Right atrium auricular region (tissue), 2 donors: ENCODE data around the gene PAPOLA. TPM values are rescaled to one million over a fixed set of nuclear protein-coding genes. Genes with fewer than 3 reads are reported as not detected.
A peak's percentile ranks its signal among the peaks of the same experiment; 100 is the strongest.

Experiments used
- DNase-seq: peaks from one replicate; pipeline ENCODE4 v3.0.0-alpha.2; 2019; ENCODE audit warnings: low spot score
- H3K27ac ChIP-seq, 2 donors: fragments of 200-600 bp; sonication (generic); 1 replicate in 1 of 2; 2 replicates in 1 of 2; pipeline ENCODE4 v1.5.1; 2016 to 2019
- H3K27me3 ChIP-seq, 2 donors: fragments of 200-600 bp; sonication (generic); one replicate each; pipeline versions ENCODE4 v1.5.1 to v1.6.0; 2017 to 2019
- H3K36me3 ChIP-seq: fragments of 200-600 bp; sonication (generic); one replicate; pipeline ENCODE4 v1.5.1; 2016
- H3K4me1 ChIP-seq, 2 donors: fragments of 200-600 bp; sonication (generic); one replicate each; pipeline versions ENCODE4 v1.5.1 to v1.6.0; 2017 to 2019
- H3K4me3 ChIP-seq, 2 donors: fragments of 200-600 bp; sonication (generic); 1 replicate in 1 of 2; 2 replicates in 1 of 2; pipeline ENCODE4 v1.5.1; 2017 to 2019; ENCODE audit warnings: mild to moderate bottlenecking in 1 of 2, moderate library complexity in 1 of 2
- H3K9me3 ChIP-seq, 2 donors: fragments of 200-600 bp; sonication (generic); one replicate each; pipeline ENCODE4 v1.5.1; 2019
- total RNA-seq, 2 donors: library from RNA; depleted of rRNA; stranded (reverse); fragments of >200 nt; gene quantifications; one replicate each; pipeline ENCODE4 v1.1.0, GENCODE V29; 2016
- TF ChIP-seq, protein P1 (sequence below), 2 donors: fragments of 200-600 bp; sonication (generic); IDR thresholded peaks; one replicate each; pipeline ENCODE4 v1.5.1; 2019; ENCODE audit warnings: antibody characterized with exemption in 2 of 2

Gene PAPOLA
- total RNA-seq, 2 donors from 2014 or later: 85.2 to 91.9 TPM

DNA sequence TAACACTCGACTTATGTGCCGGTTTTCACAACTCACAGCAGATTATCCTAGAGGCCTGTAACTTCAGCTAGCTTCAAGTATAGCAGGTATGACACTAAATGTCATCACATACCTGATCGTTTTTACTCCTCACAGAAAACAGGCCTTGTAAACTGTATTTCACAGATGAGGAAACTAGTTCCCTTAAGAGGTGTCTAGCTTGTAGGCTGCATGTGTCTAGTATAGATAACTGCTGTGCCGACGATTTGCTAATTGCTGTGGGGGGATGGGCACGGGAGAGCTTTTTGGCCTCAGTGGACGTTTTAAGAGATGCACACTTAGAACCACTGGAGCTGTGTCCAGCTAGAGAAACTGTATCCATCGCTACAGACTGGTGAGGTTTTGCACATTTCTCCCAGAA lies 78.8 kb downstream of the PAPOLA start:
- Histone ChIP-seq H3K27me3 (no peaks in the 10 kb centered on the region), H3K27ac (no peak overlapping the region), H3K36me3 (no peaks in the 10 kb centered on the region), H3K4me3 (no peak overlapping the region), H3K4me1 (peaks cover 0 to 11% of the 10 kb centered on the region in 2 donors), H3K9me3 (no peaks in the 10 kb centered on the region)
- TF ChIP-seq, protein P1, sequence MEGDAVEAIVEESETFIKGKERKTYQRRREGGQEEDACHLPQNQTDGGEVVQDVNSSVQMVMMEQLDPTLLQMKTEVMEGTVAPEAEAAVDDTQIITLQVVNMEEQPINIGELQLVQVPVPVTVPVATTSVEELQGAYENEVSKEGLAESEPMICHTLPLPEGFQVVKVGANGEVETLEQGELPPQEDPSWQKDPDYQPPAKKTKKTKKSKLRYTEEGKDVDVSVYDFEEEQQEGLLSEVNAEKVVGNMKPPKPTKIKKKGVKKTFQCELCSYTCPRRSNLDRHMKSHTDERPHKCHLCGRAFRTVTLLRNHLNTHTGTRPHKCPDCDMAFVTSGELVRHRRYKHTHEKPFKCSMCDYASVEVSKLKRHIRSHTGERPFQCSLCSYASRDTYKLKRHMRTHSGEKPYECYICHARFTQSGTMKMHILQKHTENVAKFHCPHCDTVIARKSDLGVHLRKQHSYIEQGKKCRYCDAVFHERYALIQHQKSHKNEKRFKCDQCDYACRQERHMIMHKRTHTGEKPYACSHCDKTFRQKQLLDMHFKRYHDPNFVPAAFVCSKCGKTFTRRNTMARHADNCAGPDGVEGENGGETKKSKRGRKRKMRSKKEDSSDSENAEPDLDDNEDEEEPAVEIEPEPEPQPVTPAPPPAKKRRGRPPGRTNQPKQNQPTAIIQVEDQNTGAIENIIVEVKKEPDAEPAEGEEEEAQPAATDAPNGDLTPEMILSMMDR (IDR thresholded peaks at IDR 0.05): no peak
- no peak for DNase-seq

DNA sequence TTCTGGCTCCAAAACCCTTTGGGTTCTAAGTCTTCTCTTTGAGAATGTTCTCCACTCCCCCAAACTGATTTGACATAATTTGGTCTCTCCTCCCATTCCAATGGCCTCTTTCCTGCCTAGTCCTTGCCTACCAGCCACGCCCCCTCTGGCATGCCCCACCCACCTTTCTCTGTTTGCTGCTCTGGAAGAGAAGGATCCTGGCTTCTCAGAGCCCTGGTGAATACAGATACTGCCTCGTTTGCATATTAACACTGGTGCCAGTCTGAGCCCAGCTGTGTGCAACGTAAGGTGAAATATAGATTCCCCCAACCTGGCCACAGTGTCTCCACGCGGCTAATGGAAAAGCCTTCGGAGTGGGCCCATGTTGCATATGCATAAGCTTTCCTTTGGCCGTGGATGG lies 79.7 kb downstream of the PAPOLA start:
- TF ChIP-seq, protein P1 (IDR thresholded peaks at IDR 0.05): no peak
- no peak for DNase-seq
- H3K27ac ChIP-seq: no peak overlapping the region
- no peaks in the 10 kb centered on the region for H3K36me3 ChIP-seq
- no peaks in the 10 kb centered on the region for H3K9me3 ChIP-seq
- H3K4me1 ChIP-seq: peaks cover 0 to 2% of the 10 kb centered on the region in 2 donors
- H3K4me3 ChIP-seq: no peak overlapping the region
- no peaks in the 10 kb centered on the region for H3K27me3 ChIP-seq

DNA sequence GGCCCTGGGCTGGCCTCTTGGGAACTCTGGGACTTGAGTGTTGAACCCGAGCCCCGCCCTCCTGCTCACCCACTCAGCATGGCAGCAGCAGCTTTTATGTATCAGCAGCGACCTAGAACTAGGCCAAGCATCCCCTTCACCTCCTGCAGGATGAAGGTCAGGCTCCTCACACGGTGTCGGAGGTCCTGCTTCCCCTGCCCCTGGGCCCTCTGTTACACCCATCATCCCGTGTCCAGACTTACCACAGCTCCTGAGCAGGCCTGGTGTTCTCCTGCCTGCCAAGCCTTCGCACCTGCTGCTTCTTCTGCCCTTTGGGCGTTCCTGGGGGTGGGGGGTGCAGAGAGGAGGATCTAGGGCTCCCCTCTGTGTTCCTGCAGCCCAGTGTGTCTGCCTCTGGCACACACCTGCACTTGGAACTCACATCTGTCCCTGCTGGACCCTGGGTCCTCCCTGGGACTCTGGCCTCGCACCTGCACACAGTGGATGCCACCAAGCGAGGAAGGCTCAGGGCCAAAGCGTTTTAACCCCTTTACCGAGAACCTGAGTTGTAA lies 80.3 kb downstream of the PAPOLA start:
- H3K36me3 ChIP-seq: no peaks in the 10 kb centered on the region
- no peaks in the 10 kb centered on the region for H3K4me1 ChIP-seq
- no peak overlapping the region for H3K27ac ChIP-seq
- H3K9me3 ChIP-seq: no peaks in the 10 kb centered on the region
- TF ChIP-seq, protein P1 (IDR thresholded peaks at IDR 0.05): no peak
- H3K4me3 ChIP-seq: no peak overlapping the region
- peak; percentile 13 for DNase-seq
- no peaks in the 10 kb centered on the region for H3K27me3 ChIP-seq

DNA sequence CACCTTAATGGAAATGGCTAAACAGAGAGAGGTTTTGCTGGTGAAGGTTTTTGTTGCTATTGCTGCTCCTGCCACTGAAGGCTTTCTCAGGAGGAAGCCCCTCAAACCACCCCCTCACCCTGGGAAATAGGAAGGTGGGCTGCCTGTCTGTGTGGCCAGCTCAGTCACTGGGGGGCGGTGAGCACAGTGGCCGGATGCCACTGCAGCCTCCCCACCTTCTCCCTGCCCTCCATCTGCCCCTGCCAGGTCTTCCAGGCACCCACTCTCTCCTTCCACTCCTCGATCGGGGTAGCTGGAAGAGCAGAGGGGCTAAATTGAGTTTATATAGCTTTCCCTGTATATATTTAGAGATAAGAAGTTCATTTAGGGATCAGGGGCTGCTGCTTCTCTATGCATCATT lies 80.8 kb downstream of the PAPOLA start:
- TF ChIP-seq, protein P1 (IDR thresholded peaks at IDR 0.05): no peak
- no peaks in the 10 kb centered on the region for H3K36me3 ChIP-seq
- H3K4me3 ChIP-seq: no peak overlapping the region

DNA sequence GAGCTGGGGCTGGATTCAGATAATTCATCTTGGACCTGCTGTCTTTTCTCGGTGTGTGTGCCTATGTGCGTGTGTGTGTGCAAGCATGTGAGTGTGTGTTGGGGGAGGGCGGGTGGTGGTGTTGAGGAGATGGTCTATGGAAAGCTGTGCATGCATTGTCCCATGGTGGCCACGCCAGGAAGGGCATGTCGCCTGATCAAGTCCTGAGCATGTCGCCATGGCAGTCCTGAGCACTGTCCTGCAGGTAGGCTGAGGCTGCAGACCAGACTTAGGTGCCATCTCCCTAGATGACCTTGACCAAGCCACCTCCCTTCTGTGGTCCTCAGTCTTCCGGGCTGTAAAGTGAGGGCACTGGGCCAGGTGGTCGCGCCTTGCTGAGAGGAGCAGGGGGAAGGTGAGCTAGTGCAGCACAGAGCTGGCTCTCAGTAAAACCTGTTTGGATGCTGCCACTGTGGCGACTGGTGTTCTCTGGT lies 81.4 kb downstream of the PAPOLA start:
- H3K27ac ChIP-seq: no peak overlapping the region
- no peaks in the 10 kb centered on the region for H3K4me1 ChIP-seq
- no peaks in the 10 kb centered on the region for H3K9me3 ChIP-seq
- peak; percentile 43 for DNase-seq
- no peaks in the 10 kb centered on the region for H3K36me3 ChIP-seq
- H3K4me3 ChIP-seq: no peak overlapping the region
- TF ChIP-seq, protein P1 (IDR thresholded peaks at IDR 0.05): no peak
- H3K27me3 ChIP-seq: no peaks in the 10 kb centered on the region

More for the DNA sequence above, 80.8 kb downstream of the PAPOLA start:
- Histone ChIP-seq H3K4me1 (no peaks in the 10 kb centered on the region), H3K27ac (no peak overlapping the region), H3K27me3 (no peaks in the 10 kb centered on the region), H3K9me3 (no peaks in the 10 kb centered on the region)
- DNase-seq: peak; percentile 5
